Nephron (organoid): ENCODE measurements around the gene ITGA8.

Experiments used
- H3K27ac Mint-ChIP-seq, 3 experiments: 2 replicates each; pipeline ENCODE4 v1.8.0; 2020; ENCODE audit warnings: mixed read lengths in 3 of 3, mild to moderate bottlenecking in 2 of 3, moderate library complexity in 1 of 3
- H3K27me3 Mint-ChIP-seq: 2 replicates; pipeline ENCODE4 v1.8.0; 2021; ENCODE audit warnings: low read depth, mild to moderate bottlenecking, moderate library complexity, mixed read lengths
- H3K36me3 Mint-ChIP-seq: 2 replicates; pipeline ENCODE4 v1.8.0; 2020; ENCODE audit warnings: low read depth, mixed read lengths
- H3K4me1 Mint-ChIP-seq: 2 replicates; pipeline ENCODE4 v1.8.0; 2020; ENCODE audit warnings: mixed read lengths
- H3K4me3 Mint-ChIP-seq, 3 experiments: 2 replicates each; pipeline ENCODE4 v1.8.0; 2020; ENCODE audit warnings: mild to moderate bottlenecking in 3 of 3, mixed read lengths in 3 of 3, moderate library complexity in 2 of 3
- H3K9me3 Mint-ChIP-seq: 2 replicates; pipeline ENCODE4 v1.8.0; 2020; ENCODE audit warnings: mixed read lengths
- CTCF ChIP-seq, 3 experiments: fragments of 200-600 bp; sonication (generic); IDR thresholded peaks; one replicate each; pipeline ENCODE4 v1.5.0; 2021; ENCODE audit warnings: antibody characterized with exemption in 3 of 3; ENCODE audit not compliant: unreplicated experiment in 3 of 3

Gene ITGA8

GRCh38 chr10:15678851-15679250, 40.9 kb downstream of the ITGA8 start:
- no peak for TF ChIP-seq CTCF (IDR thresholded peaks at IDR 0.05; ENCODE audit: unreplicated experiment in 3 of 3)
- H3K27ac Mint-ChIP-seq, result no peak overlapping the region
- peaks cover 55% of the 10 kb centered on the region for H3K36me3 Mint-ChIP-seq
- peaks cover 7% of the 10 kb centered on the region for H3K4me1 Mint-ChIP-seq
- no peaks in the 10 kb centered on the region for H3K27me3 Mint-ChIP-seq
- no peaks in the 10 kb centered on the region for H3K9me3 Mint-ChIP-seq
- H3K4me3 Mint-ChIP-seq, result no peak overlapping the region

- H3K27me3 Mint-ChIP-seq, result no peaks in the 10 kb centered on the region
- H3K27ac Mint-ChIP-seq, result no peak overlapping the region
- peaks cover 2% of the 10 kb centered on the region for H3K4me1 Mint-ChIP-seq
- H3K36me3 Mint-ChIP-seq, result peaks cover 62% of the 10 kb centered on the region
- TF ChIP-seq CTCF (IDR thresholded peaks at IDR 0.05; ENCODE audit: unreplicated experiment in 3 of 3), result no peak
- H3K9me3 Mint-ChIP-seq, result peaks cover 19% of the 10 kb centered on the region
- no peak overlapping the region for H3K4me3 Mint-ChIP-seq
These were observed 47.3 kb downstream of the ITGA8 start for GRCh38 chr10:15672469-15672868.

- Mint-ChIP-seq H3K4me3 (no peak overlapping the region), H3K27me3 (no peaks in the 10 kb centered on the region), H3K36me3 (peaks cover 63% of the 10 kb centered on the region), H3K9me3 (peaks cover 30% of the 10 kb centered on the region), H3K4me1 (no peaks in the 10 kb centered on the region), H3K27ac (no peak overlapping the region)
- TF ChIP-seq CTCF (IDR thresholded peaks at IDR 0.05; ENCODE audit: unreplicated experiment in 3 of 3), result no peak
These were observed 48.8 kb downstream of the ITGA8 start for GRCh38 chr10:15670880-15671279.

- no peaks in the 10 kb centered on the region for H3K27me3 Mint-ChIP-seq
- no peak overlapping the region for H3K4me3 Mint-ChIP-seq
- H3K9me3 Mint-ChIP-seq, result peaks cover 3% of the 10 kb centered on the region
- H3K4me1 Mint-ChIP-seq, result peaks cover 5% of the 10 kb centered on the region
- no peak for TF ChIP-seq CTCF (IDR thresholded peaks at IDR 0.05; ENCODE audit: unreplicated experiment in 3 of 3)
- peaks cover 35% of the 10 kb centered on the region for H3K36me3 Mint-ChIP-seq
- H3K27ac Mint-ChIP-seq, result no peak overlapping the region
These were observed 58.1 kb downstream of the ITGA8 start for GRCh38 chr10:15661574-15661973.

GRCh38 chr10:15660990-15661389, 58.7 kb downstream of the ITGA8 start:
- peaks cover 5% of the 10 kb centered on the region for H3K4me1 Mint-ChIP-seq
- H3K27ac Mint-ChIP-seq, result no peak overlapping the region
- H3K4me3 Mint-ChIP-seq, result no peak overlapping the region
- TF ChIP-seq CTCF (IDR thresholded peaks at IDR 0.05; ENCODE audit: unreplicated experiment in 3 of 3), result no peak
- peaks cover 37% of the 10 kb centered on the region for H3K36me3 Mint-ChIP-seq
- H3K27me3 Mint-ChIP-seq, result no peaks in the 10 kb centered on the region
- H3K9me3 Mint-ChIP-seq, result no peaks in the 10 kb centered on the region

GRCh38 chr10:15658069-15658702, 61.5 kb downstream of the ITGA8 start:
- Mint-ChIP-seq H3K27me3 (peaks cover 3% of the 10 kb centered on the region), H3K4me1 (peaks cover 5% of the 10 kb centered on the region), H3K9me3 (no peaks in the 10 kb centered on the region), H3K4me3 (no peak overlapping the region), H3K27ac (peak overlapping the region; percentile 34 to 47 (median 43)), H3K36me3 (peaks cover 57% of the 10 kb centered on the region)
- no peak for TF ChIP-seq CTCF (IDR thresholded peaks at IDR 0.05; ENCODE audit: unreplicated experiment in 3 of 3)
